ENCODE data around the gene TBC1D8.
A peak's percentile ranks its signal among the peaks of the same experiment; 100 is the strongest.

DNA sequence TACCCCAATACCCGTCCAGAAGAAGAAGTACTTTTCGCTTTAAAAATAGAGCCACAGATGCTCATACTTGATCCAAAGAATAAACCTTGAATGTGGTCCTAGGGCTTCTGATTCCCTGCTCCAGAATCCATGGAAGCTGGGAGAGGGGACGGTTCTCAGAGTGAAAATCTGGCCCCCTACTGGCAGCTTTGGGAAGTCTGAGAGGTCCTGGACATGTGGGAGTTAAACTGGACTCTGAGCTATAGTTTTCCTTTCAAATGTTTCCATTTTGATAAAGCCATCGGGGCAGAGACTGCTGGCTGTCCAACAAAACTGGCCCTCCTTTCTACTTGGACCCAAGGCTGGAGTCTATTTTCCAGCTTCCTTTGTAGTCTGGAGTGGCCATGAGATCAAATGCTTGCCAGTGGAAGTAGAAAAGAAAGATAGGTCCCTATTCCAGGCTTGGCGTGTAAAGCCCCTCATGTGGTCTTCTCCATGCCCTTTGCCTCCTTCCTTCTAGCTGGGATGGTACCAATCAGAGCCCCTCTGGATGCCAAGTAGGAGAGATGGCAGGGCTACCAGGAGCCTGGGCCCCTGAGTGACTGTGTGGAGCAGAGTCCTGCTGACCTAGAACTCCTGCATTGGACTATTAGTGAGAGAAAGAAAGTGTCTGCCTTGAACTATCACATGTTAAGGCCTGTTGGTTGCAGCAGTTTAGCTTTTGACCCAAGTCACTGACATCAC lies 37.7 kb upstream of the TBC1D8 start:
- TF ChIP-seq CTCF (IDR thresholded peaks at IDR 0.05) (peak; percentile 85), ZFX (IDR thresholded peaks at IDR 0.05; ENCODE audit: borderline replicate concordance) (no peak)
